HG03565 (cell line): ENCODE results near the gene AKT1S1.
"Not testable (repeated sequence)": the region's sequence is repeated elsewhere in the genome, so short reads cannot be mapped to it uniquely, and the experiment has no call there.

Experiments
- ATAC-seq: cut with Tn5 transposase; IDR thresholded peaks from one replicate; pipeline ENCODE4 v1.9.1; 2021; ENCODE audit warnings: mild to moderate bottlenecking, moderate library complexity; ENCODE audit not compliant: unreplicated experiment

The AKT1S1 gene

DNA sequence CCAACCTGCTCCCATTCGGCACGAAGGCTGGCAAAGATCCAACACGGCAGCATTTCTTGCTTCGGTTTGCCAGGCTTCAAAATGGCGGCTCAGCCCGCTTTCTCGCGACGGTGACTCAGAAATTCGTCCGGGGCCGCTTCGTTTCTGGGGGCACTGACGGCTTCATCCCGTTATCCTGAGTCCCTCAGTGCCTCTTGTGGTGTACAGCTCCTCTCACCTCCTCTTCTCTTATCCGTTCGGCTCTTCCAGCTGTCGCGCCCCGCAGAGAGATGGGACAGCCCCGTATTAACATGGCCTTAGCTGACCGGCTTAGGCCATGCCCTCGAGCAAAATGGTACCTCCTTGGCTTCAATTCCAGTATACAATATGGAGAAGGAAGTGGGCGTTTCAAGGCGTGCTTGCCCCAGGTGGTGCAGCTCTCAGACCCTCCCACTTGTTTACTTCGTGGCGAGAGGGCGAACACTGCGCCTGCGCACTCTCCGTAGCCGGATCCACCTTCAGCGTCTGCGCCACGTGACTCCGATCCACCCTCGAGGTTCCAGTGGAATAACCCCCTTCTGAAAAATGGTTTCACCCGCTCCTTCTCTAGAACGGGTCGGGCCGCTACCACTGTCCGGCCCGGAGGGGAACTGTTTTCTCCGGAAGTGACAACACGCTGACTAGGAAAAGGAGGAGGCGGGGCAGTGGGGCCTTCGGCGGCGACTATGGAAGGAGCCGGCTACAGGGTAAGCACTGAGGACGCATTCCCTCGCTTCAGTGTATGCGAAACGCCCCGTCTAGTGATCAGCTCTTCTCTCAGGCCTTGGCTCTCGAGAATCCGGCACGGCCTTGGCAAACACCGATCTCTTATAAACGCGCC, at the start of gene AKT1S1, which contains the start of gene TBC1D17:
TSS of gene AKT1S1 (minus strand) at position 336 of the 859 bp plus-strand sequence. CDS start 4,060 bp downstream, outside the sequence.
TSS of gene TBC1D17 (plus strand) at position 683 of the 859 bp plus-strand sequence. CDS start at position 705, 22 bp downstream.
- peak; percentile 46 for ATAC-seq

- no peak for ATAC-seq
Measured at GRCh38 chr19:49926515-49926914, 49.4 kb upstream of the AKT1S1 start.

- no peak for ATAC-seq
Measured at GRCh38 chr19:49925486-49925885, 48.3 kb upstream of the AKT1S1 start.

DNA sequence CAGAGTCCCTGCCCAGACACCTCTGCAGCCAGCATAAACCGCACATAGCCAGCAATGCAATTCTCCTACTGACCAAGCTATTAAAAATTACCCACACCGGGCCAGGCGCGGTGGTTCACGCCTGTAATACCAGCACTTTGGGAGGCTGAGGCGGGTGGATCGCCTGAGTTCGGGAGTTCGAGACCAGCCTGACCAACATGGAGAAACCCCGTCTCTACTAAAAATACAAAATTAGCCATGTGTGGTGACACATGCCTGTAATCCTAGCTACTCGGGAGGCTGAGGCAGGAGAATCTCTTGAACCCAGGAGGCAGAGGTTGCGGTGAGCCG, 47.7 kb upstream of the AKT1S1 start:
- ATAC-seq: not testable (repeated sequence)

GRCh38 chr19:49924004-49924880, 47.1 kb upstream of the AKT1S1 start:
- ATAC-seq: no peak

DNA sequence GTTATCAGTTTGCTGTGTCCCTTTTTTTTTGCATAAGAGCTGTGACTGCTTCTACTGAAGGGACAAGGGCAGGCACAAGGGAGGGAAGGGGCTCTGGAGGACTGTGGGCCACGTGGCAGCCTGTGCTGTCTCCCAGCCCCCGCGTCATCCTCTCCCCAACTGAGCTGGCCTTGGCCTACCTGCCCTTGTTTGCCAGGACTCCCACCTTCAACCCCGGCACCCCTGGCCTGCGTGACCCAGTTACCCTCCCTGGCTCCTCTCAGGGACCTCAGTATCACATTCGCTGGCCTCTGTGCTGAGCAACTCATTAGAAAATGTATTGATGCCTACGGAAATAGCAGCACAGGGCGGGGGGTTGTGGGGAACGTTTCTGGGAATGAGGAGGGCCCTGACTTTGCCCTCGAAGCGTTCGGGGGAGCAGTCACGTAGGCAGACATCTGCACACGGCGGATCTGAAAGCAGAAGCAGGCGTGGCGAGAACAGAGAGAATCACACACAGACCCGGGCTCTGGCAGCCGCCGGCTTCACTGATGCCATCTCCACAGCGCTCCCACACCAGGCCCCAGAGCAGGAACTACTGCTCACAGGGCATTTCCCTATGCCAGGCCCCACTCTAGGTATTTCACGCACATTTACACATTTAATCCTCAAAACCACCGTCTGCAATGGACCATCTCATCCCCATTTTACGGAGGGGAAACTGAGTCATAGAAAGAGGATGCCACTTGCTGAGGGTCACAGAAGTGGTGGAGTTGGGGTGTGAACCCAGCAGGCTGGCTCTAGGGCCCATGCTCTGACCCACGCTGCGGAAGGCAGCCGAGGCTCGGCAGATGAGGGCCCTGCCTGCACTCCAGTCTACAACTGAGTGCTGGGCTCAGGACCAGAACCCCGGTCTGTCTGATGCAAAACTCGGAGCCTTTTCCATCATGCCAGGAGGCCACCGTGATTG, 46.2 kb upstream of the AKT1S1 start:
- no peak for ATAC-seq

DNA sequence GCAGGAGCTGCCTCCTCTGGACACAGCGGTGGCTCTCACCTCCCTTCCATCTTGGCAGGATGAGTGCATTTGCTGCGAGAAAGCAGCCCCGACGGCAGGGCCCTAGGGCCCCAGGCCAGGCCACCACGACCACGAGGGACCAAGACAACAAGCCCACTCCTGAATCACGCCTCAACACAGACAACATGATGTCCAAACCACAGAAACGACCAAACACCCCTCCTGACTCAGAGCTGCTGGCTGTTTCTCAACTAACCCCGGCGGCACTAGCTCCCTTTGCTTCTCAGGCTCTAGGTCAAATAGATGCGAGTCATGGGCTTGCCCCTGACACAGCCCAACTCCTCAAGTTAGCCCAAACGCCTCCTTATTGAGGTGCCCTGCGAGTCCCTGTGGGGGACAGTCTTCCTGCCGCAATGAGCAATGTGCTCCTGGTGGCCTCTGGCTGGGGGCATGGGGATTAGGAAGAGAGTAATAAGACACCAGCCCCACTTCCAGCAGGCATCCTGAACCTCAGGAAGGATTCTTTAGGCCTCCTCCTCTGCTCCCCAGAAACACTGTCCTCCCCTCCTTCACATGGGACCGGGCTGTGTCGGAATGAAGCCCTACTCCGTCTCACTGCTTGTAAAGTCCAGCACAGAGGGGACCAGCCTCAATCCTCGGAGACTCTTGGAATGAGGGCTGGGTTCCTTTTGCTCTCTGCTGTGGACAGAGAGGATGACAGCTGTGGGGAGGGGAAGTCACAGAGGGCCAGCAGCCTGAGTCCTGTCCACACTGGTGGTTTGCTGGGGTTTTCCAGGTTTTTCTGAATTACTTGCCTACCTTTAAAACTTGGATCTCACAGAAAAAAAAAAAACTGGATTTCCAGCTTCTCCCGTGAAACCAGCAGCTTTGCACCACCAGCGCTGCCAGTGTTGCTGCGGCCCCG, 45.0 kb upstream of the AKT1S1 start:
- ATAC-seq: no peak

GRCh38 chr19:49920624-49921363, 43.6 kb upstream of the AKT1S1 start:
- ATAC-seq: no peak

DNA sequence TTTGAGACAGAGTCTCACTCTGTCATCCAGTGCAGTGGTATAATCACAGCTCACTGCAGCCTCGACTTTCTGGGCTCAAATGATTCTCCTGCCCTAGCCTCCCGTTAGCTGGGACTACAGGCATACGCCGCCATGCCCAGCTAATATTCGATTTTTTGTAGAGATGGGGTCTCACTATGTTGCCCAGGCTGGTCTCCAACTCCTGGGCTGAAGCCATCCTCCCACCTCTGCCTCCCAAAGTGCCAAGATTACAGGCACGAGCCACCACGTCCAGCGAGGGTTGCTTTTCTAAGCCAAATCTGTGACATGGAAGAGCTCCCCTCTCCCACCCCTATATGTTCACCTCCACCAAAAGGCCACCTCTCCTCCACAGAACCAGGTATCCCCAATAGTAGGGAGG, 40.9 kb upstream of the AKT1S1 start:
- ATAC-seq: no peak

GRCh38 chr19:49916839-49917733, 39.9 kb upstream of the AKT1S1 start:
- ATAC-seq: no peak

- no peak for ATAC-seq
Measured at GRCh38 chr19:49915271-49915670, 38.1 kb upstream of the AKT1S1 start.

GRCh38 chr19:49913720-49914119, 36.6 kb upstream of the AKT1S1 start:
- no peak for ATAC-seq

GRCh38 chr19:49912965-49913685, 36.0 kb upstream of the AKT1S1 start:
- ATAC-seq: no peak

DNA sequence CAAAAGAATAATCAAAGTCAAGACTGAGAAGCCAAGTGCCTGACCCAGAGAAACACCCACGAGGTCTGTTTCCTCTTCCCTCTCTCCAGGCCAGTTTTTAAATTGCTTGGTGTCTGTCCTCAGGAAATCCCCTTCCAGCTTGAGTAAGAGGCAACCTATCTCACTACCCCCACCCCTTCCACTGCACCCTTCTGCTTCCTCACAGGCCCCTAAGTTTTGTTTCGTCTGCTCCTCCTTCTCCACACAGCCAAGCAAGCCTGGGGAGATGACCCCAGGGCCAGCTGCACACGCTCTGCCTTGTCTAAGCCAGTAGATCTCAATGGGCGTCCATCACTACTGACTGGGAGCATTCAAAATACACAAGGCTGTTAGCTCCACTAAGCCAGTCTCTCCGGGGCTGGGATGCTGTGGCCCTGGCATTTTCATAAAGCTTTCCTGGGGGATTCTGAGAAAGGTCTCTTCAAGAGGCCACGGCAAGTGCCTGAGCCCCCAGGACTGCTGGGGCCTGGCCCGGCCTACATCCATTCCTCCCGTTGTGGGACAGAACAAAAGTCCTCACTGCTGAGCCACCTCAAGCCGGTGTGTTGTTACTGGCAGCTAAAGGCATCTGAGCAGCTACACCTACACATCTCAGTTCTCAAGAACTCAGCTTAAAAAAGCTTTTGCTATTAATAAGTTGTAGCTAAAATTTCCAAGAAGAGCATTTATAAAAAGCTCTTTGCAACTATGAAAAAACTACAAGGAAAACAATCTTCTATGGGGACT, 34.4 kb upstream of the AKT1S1 start:
- no peak for ATAC-seq

DNA sequence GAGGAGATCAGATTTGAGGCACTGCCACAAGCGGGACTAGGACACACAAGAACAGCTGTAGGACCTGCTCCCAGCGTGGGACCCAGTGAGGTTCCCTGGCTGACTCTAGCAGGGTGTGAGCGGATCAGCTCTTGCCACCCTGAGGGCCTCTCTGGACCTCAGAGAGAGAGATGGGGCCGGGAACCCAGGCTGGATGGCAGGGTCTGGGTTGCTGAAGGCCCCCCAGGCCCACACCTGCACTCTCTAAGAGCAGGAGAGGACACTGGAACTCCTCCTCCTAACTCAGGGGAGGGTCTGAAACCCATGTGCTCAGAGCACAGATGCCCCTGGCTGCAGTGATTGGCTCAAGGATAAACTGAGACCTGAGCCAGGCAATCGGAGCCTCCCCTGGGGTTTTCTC, 33.0 kb upstream of the AKT1S1 start:
- ATAC-seq: no peak
